ENCODE results near the gene ABHD17A. TPM values are rescaled to one million over a fixed set of nuclear protein-coding genes. Genes with fewer than 3 reads are reported as not detected.

Gene ABHD17A
- total RNA-seq, 1 experiment from 2014 or later = 68.2 TPM

DNA sequence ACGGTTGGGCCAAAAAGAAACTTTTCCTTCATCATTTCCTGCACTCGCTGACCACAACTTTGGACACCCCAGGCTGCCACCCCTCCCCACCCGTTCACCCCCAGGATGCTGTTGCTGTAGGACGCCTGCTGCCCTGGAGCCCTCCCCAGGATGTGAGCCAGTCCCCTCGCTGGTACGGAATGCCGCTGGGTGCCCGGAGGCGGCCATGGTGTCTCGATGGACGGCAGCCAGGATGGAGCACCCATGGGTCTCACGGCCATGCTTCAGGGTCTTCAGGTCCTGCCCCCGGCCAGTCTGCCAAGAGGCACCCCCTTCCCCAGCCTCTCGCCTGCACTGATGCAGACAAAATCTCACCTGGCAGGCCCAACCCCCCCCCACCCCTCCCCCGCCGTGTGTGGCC is 40.2 kb upstream of the ABHD17A start:
- Histone ChIP-seq H3K36me3 (ENCODE audit: control insufficient read depth in 1 of 2, insufficient read depth in 2 of 2, low read length in 2 of 2) (peaks cover 0 to 5% of the 10 kb centered on the region in 2 experiments; a peak in 2 of 4 replicates), H3K27me3 (ENCODE audit: insufficient read depth, low read length) (no peaks in the 10 kb centered on the region), H3K4me2 (ENCODE audit: low read length) (no peak overlapping the region), H3K4me3 (replicated peaks in 1 of 2; ENCODE audit: low read depth in 1 of 2, low read length in 2 of 2) (no peak overlapping the region), H3K79me2 (ENCODE audit: insufficient read depth, low read length) (no peaks in the 10 kb centered on the region), H3K27ac (ENCODE audit: low read depth, low read length) (no peak overlapping the region), H2AFZ (ENCODE audit: low read depth, low read length, poor library complexity, severe bottlenecking) (no peak overlapping the region), H3K4me1 (ENCODE audit: control insufficient read depth in 1 of 2, insufficient read depth in 2 of 2, low read length in 2 of 2) (peaks cover 0 to 14% of the 10 kb centered on the region in 2 experiments; a peak in 2 of 4 replicates), H3K9me2 (ENCODE audit: insufficient read depth) (no peaks in the 10 kb centered on the region), H3K9ac (ENCODE audit: low read length) (no peak overlapping the region), H4K20me1 (ENCODE audit: insufficient read depth) (no peaks in the 10 kb centered on the region), H3K9me3 (ENCODE audit: control insufficient read depth in 1 of 2, insufficient read depth in 1 of 2, low read depth in 1 of 2, low read length in 2 of 2) (no peaks in the 10 kb centered on the region)
- TSS peak; percentile 72 for BruUV-seq (replicated peaks)
- TF ChIP-seq, protein P1, sequence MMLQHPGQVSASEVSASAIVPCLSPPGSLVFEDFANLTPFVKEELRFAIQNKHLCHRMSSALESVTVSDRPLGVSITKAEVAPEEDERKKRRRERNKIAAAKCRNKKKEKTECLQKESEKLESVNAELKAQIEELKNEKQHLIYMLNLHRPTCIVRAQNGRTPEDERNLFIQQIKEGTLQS (IDR thresholded peaks at IDR 0.05) = no peak
- TF ChIP-seq EZH2phosphoT487 (IDR thresholded peaks at IDR 0.05; ENCODE audit: borderline replicate concordance) (no peak), ZFX (IDR thresholded peaks at IDR 0.05) (no peak), YY1 (IDR thresholded peaks at IDR 0.05; ENCODE audit: extremely low read depth, insufficient replicate concordance, low read depth, low read length) (no peak), EGR1 (IDR thresholded peaks at IDR 0.05; ENCODE audit: low read depth) (no peak), CBX3 (IDR thresholded peaks at IDR 0.05; ENCODE audit: low read depth) (no peak), JUND (IDR thresholded peaks at IDR 0.05) (no peak), REST (IDR thresholded peaks at IDR 0.05; ENCODE audit: low read depth) (no peak), CEBPB (IDR thresholded peaks at IDR 0.05; ENCODE audit: low read depth) (no peak), POLR2AphosphoS5 (IDR thresholded peaks at IDR 0.05; ENCODE audit: low read depth, low read length) (no peak), RAD21 (IDR thresholded peaks at IDR 0.05; ENCODE audit: low read depth) (no peak)
- TF ChIP-seq, protein P2, sequence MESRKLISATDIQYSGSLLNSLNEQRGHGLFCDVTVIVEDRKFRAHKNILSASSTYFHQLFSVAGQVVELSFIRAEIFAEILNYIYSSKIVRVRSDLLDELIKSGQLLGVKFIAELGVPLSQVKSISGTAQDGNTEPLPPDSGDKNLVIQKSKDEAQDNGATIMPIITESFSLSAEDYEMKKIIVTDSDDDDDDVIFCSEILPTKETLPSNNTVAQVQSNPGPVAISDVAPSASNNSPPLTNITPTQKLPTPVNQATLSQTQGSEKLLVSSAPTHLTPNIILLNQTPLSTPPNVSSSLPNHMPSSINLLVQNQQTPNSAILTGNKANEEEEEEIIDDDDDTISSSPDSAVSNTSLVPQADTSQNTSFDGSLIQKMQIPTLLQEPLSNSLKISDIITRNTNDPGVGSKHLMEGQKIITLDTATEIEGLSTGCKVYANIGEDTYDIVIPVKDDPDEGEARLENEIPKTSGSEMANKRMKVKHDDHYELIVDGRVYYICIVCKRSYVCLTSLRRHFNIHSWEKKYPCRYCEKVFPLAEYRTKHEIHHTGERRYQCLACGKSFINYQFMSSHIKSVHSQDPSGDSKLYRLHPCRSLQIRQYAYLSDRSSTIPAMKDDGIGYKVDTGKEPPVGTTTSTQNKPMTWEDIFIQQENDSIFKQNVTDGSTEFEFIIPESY (IDR thresholded peaks at IDR 0.05; ENCODE audit: extremely low read depth, insufficient replicate concordance, low read length) = no peak
- CTCF ChIA-PET = no interaction called here
- DNase-seq (ENCODE audit: low read depth, low spot score) (no peak), ATAC-seq (no peak)
- RAD21 ChIA-PET (ENCODE audit: low non-redundant PET in 1 of 2, low total read pairs in 2 of 2, uncharacterized antibody in 2 of 2, unreplicated experiment in 2 of 2) = no interaction called here
- POLR2A ChIA-PET = no interaction called here
- intact Hi-C loops (cut with micrococcal nuclease) = no loop called here
